Measurements from ENCODE around the gene IGFL3.

DNA sequence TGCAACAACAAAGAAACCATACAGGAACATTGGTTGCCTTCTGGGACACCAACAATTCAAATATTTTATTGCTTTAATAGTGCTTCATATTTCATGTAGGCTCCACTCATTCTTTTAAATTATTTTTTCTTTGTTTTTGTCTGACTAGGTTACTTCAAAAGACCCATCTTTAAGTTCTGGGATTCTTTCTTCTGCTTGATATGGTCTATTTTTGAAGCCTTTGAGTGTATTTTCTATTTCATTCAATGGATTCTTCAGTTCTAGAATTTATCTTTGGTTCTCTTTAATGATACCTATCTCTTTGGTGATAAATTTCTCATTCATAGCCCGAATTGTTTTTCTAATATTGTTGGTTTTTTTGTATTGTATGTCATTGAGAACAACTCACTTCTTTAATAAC lies 38.6 kb downstream of the IGFL3 start:
- TF ChIP-seq, protein P1, sequence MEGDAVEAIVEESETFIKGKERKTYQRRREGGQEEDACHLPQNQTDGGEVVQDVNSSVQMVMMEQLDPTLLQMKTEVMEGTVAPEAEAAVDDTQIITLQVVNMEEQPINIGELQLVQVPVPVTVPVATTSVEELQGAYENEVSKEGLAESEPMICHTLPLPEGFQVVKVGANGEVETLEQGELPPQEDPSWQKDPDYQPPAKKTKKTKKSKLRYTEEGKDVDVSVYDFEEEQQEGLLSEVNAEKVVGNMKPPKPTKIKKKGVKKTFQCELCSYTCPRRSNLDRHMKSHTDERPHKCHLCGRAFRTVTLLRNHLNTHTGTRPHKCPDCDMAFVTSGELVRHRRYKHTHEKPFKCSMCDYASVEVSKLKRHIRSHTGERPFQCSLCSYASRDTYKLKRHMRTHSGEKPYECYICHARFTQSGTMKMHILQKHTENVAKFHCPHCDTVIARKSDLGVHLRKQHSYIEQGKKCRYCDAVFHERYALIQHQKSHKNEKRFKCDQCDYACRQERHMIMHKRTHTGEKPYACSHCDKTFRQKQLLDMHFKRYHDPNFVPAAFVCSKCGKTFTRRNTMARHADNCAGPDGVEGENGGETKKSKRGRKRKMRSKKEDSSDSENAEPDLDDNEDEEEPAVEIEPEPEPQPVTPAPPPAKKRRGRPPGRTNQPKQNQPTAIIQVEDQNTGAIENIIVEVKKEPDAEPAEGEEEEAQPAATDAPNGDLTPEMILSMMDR (IDR thresholded peaks at IDR 0.05): no peak
- no peak for TF ChIP-seq POLR2A (IDR thresholded peaks at IDR 0.05)
